Smooth muscle cell (in vitro differentiated cells): Measurements from ENCODE around the gene MTHFD2L. TPM values are rescaled to one million over a fixed set of nuclear protein-coding genes. Genes with fewer than 3 reads are reported as not detected.

ENCODE experiments used
- DNase-seq: peaks from one replicate; lab custom pipeline; 2025; ENCODE audit not compliant: unreplicated experiment; lab: John Stamatoyannopoulos, UW
- H2AFZ ChIP-seq: fragments of 200-600 bp; sonication (generic); 2 replicates; pipeline ENCODE4 v1.6.0; 2016; ENCODE audit warnings: antibody characterized with exemption, low read depth, mild to moderate bottlenecking
- H3F3A ChIP-seq: fragments of 200-600 bp; sonication (generic); 2 replicates; pipeline ENCODE4 v1.6.0; 2017; ENCODE audit warnings: antibody characterized with exemption, low read depth
- H3K27ac ChIP-seq: fragments of 200-600 bp; sonication (generic); 2 replicates; pipeline ENCODE4 v1.5.1; 2016; ENCODE audit warnings: low read depth, mild to moderate bottlenecking
- H3K27me3 ChIP-seq: fragments of 200-600 bp; sonication (generic); 2 replicates; pipeline ENCODE4 v1.6.1; 2016; ENCODE audit warnings: low read depth, mild to moderate bottlenecking
- H3K36me3 ChIP-seq: fragments of 200-600 bp; sonication (generic); 2 replicates; pipeline ENCODE4 v1.5.1; 2016; ENCODE audit warnings: low read depth
- H3K4me1 ChIP-seq: fragments of 200-600 bp; sonication (generic); 2 replicates; pipeline ENCODE4 v1.5.1; 2016; ENCODE audit warnings: low read depth
- H3K4me2 ChIP-seq: fragments of 200-600 bp; sonication (generic); 2 replicates; pipeline ENCODE4 v1.6.0; 2016; ENCODE audit warnings: mild to moderate bottlenecking
- H3K4me3 ChIP-seq: fragments of 200-600 bp; sonication (generic); 2 replicates; pipeline ENCODE4 v1.5.1; 2016; ENCODE audit warnings: mild to moderate bottlenecking
- H3K79me2 ChIP-seq: fragments of 200-600 bp; sonication (generic); 2 replicates; pipeline ENCODE4 v1.6.0; 2016; ENCODE audit warnings: low read depth, mild to moderate bottlenecking
- H3K9ac ChIP-seq: fragments of 200-600 bp; sonication (generic); 2 replicates; pipeline ENCODE4 v1.6.0; 2016; ENCODE audit warnings: low read depth
- H3K9me3 ChIP-seq: fragments of 200-600 bp; sonication (generic); replicated peaks from 2 replicates; pipeline ENCODE4 v1.5.1; 2016; ENCODE audit warnings: low read depth
- H4K20me1 ChIP-seq: fragments of 200-600 bp; sonication (generic); 2 replicates; pipeline ENCODE4 v1.6.0; 2016; ENCODE audit warnings: low read depth
- CTCF ChIP-seq: fragments of 200-600 bp; sonication (generic); IDR thresholded peaks from 2 replicates; pipeline ENCODE4 v1.5.1; 2017; ENCODE audit warnings: borderline replicate concordance, mild to moderate bottlenecking, antibody characterized with exemption; ENCODE audit not compliant: insufficient read depth, poor library complexity, severe bottlenecking
- WGBS: methylation state at CpG from one replicate; pipeline ENCODE4 v1.1.7; 2016; ENCODE audit warnings: low lambda C conversion rate; 5-methylcytosine and 5-hydroxymethylcytosine counted together
- polyA plus RNA-seq: library from polyadenylated mRNA; unstranded; fragments of >200 nt; fragmentation: Nextera tagmentation; extraction: Ambion mirVana; gene quantifications from 2 replicates; pipeline ENCODE4 v1.2.1, GENCODE V29; 2016
- total RNA-seq: library from RNA; depleted of rRNA; stranded (reverse); fragments of >200 nt; gene quantifications from 2 replicates; pipeline ENCODE4 v1.2.3, GENCODE V29; 2014

Gene MTHFD2L
- total and polyA plus RNA-seq, 2 experiments from 2014 or later: 4.9 to 6.6 TPM

DNA sequence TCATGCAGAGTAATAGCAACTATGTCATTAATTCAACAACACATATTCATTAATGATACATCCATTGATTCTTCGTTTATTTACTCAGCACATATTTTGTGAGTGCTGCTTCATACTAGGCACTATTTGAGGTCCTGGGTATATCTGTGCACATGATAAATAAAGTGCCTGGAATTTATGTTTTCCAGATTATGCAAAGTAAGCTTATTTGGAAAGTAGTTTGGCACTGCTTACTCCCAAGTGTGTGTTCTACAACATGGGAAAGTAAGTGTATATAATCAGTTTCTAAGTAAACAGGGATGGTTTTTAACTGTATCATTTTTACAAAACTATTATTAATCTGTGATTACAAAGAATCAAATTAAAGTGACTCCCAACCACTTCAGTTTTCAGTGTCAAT lies 133.6 kb downstream of the MTHFD2L start:
- H3K9ac ChIP-seq: no peak overlapping the region
- 96% methylated on average over 1 of the region's 1 CpG for WGBS

DNA sequence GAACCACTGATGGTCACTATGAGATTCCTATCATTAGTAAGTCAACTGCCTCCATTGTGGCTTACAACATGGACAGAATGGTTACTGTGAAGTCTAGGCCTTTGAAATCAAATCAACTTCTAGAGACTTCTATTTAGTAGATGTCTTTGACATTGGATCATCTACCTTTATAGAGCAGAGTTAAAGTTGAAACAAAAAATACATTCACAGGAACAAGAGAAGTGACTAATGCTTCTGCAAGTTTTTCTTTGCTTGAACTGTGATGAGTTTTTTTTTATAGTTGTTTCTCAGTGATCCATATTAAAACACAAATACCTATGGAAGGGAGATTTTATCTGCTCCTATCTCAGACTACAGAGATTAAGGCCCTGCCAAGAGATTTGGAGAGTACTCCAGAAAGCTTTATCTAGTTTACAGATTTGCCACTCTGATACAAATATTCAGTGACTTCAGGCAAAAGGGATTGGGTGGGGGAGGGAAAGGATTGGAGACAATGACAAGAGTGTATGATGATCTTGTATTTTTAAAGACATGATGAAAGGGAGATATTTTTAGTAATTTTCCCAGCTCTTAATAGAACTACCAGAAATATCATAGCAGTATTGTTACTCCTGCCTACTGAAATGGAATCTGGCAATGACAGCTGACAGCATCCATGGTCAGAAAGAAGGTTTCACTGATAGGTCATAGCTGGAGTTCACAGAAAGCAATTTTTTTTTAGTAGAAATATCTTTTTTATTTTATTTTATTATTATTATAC lies 134.4 kb downstream of the MTHFD2L start:
- H3K27ac ChIP-seq: peak overlapping the region; percentile 48
- H3K9me3 ChIP-seq: no peaks in the 10 kb centered on the region
- no peaks in the 10 kb centered on the region for H3K36me3 ChIP-seq
- no peaks in the 10 kb centered on the region for H3K27me3 ChIP-seq
- no peak overlapping the region for H2AFZ ChIP-seq
- no peaks in the 10 kb centered on the region for H3K4me1 ChIP-seq
- no peaks in the 10 kb centered on the region for H3K79me2 ChIP-seq
- no peaks in the 10 kb centered on the region for H3F3A ChIP-seq
- no peak overlapping the region for H3K9ac ChIP-seq
- no peak overlapping the region for H3K4me2 ChIP-seq
- no peak overlapping the region for H3K4me3 ChIP-seq
- no peak for TF ChIP-seq CTCF
- DNase-seq: no peak
- no peaks in the 10 kb centered on the region for H4K20me1 ChIP-seq

More for the DNA sequence above, 133.6 kb downstream of the MTHFD2L start:
- H3K4me2 ChIP-seq: no peak overlapping the region
- H3K4me1 ChIP-seq: no peaks in the 10 kb centered on the region
- no peak overlapping the region for H3K4me3 ChIP-seq
- no peak overlapping the region for H3K27ac ChIP-seq
- no peaks in the 10 kb centered on the region for H3K27me3 ChIP-seq
- H3K79me2 ChIP-seq: no peaks in the 10 kb centered on the region
- no peaks in the 10 kb centered on the region for H3K36me3 ChIP-seq
- no peak overlapping the region for H2AFZ ChIP-seq
- H3F3A ChIP-seq: no peaks in the 10 kb centered on the region
- no peak for TF ChIP-seq CTCF
- H3K9me3 ChIP-seq: no peaks in the 10 kb centered on the region
- no peaks in the 10 kb centered on the region for H4K20me1 ChIP-seq
- no peak for DNase-seq

GRCh38 chr4:74293558-74293957 lies 135.6 kb downstream of the MTHFD2L start:
- Histone ChIP-seq H4K20me1 (no peaks in the 10 kb centered on the region), H3K27me3 (no peaks in the 10 kb centered on the region), H3K4me2 (no peak overlapping the region), H3K4me3 (no peak overlapping the region), H3K27ac (no peak overlapping the region), H3F3A (no peaks in the 10 kb centered on the region), H3K79me2 (no peaks in the 10 kb centered on the region), H3K9ac (no peak overlapping the region), H2AFZ (no peak overlapping the region), H3K9me3 (no peaks in the 10 kb centered on the region), H3K36me3 (no peaks in the 10 kb centered on the region), H3K4me1 (no peaks in the 10 kb centered on the region)
- no peak for TF ChIP-seq CTCF
- no peak for DNase-seq
- 91% methylated on average over 2 of the region's 2 CpGs for whole genome bisulfite sequencing

GRCh38 chr4:74294681-74295080 lies 136.8 kb downstream of the MTHFD2L start:
- Histone ChIP-seq H3K27ac (no peak overlapping the region), H3K36me3 (no peaks in the 10 kb centered on the region), H3F3A (no peaks in the 10 kb centered on the region), H3K4me2 (no peak overlapping the region), H3K4me3 (no peak overlapping the region), H3K4me1 (no peaks in the 10 kb centered on the region), H3K9me3 (no peaks in the 10 kb centered on the region), H3K27me3 (no peaks in the 10 kb centered on the region), H3K9ac (no peak overlapping the region), H3K79me2 (no peaks in the 10 kb centered on the region), H2AFZ (no peak overlapping the region), H4K20me1 (no peaks in the 10 kb centered on the region)
- TF ChIP-seq CTCF: no peak
- no peak for DNase-seq
- WGBS: 96% methylated on average over 1 of the region's 1 CpG
